SU-DHL-6 (cell line): ENCODE results near the gene SLC25A29.

Experiments used
- EZH2phosphoT487 ChIP-seq: fragments of 200-600 bp; sonication (generic), shearing (Covaris generic); conservative IDR thresholded peaks from 2 replicates; pipeline ENCODE4 v1.6.1; 2018; ENCODE audit warnings: mild to moderate bottlenecking, antibody characterized with exemption, low read length, moderate library complexity, mixed read lengths
- TF ChIP-seq, protein P1 (sequence below): fragments of 200-600 bp; sonication (generic); IDR thresholded peaks from one replicate; pipeline ENCODE4 v1.5.1; 2017; ENCODE audit warnings: antibody characterized with exemption, mild to moderate bottlenecking, low read length, moderate library complexity; ENCODE audit not compliant: insufficient read depth, poor library complexity, severe bottlenecking

- TF ChIP-seq, protein P1, sequence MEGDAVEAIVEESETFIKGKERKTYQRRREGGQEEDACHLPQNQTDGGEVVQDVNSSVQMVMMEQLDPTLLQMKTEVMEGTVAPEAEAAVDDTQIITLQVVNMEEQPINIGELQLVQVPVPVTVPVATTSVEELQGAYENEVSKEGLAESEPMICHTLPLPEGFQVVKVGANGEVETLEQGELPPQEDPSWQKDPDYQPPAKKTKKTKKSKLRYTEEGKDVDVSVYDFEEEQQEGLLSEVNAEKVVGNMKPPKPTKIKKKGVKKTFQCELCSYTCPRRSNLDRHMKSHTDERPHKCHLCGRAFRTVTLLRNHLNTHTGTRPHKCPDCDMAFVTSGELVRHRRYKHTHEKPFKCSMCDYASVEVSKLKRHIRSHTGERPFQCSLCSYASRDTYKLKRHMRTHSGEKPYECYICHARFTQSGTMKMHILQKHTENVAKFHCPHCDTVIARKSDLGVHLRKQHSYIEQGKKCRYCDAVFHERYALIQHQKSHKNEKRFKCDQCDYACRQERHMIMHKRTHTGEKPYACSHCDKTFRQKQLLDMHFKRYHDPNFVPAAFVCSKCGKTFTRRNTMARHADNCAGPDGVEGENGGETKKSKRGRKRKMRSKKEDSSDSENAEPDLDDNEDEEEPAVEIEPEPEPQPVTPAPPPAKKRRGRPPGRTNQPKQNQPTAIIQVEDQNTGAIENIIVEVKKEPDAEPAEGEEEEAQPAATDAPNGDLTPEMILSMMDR, result no peak
- TF ChIP-seq EZH2phosphoT487, result no peak
These were observed 63.2 kb downstream of the SLC25A29 start for GRCh38 chr14:100243020-100243419.
